HL-60/S4 treated with phorbol 12-myristate 13-acetate at 8.2 ng/mL for 4 days and 3 days (cell line): ENCODE measurements around the gene SCNN1A.
"Not testable (repeated sequence)": the region's sequence is repeated elsewhere in the genome, so short reads cannot be mapped to it uniquely, and the experiment has no call there.

Experiments
- in situ Hi-C: fragments of 300-500 bp; cut with MboI; formaldehyde crosslinking; loops from 2 replicates; pipeline ENCODE4 v1.15.0; 2022; ENCODE audit warnings: low sequenced_read_pairs

SCNN1A gene

GRCh38 chr12:6351622-6352021 is 23.7 kb downstream of the SCNN1A start:
- in situ Hi-C loops: no loop called here

GRCh38 chr12:6347367-6348338 is 27.7 kb downstream of the SCNN1A start:
- in situ Hi-C loops: no loop called here

- in situ Hi-C loops: no loop called here
These were observed 28.4 kb downstream of the SCNN1A start for GRCh38 chr12:6346942-6347341.

GRCh38 chr12:6346235-6346832 is 29.0 kb downstream of the SCNN1A start:
- in situ Hi-C loops: no loop called here

GRCh38 chr12:6345319-6346091 is 29.9 kb downstream of the SCNN1A start:
- in situ Hi-C loops: no loop called here

- in situ Hi-C loops: not testable (repeated sequence)
These were observed 31.2 kb downstream of the SCNN1A start for GRCh38 chr12:6344101-6344660.

- in situ Hi-C loops: no loop called here
These were observed 31.8 kb downstream of the SCNN1A start for GRCh38 chr12:6343518-6343917.

GRCh38 chr12:6342140-6342889 is 33.0 kb downstream of the SCNN1A start:
- in situ Hi-C loops: no loop called here

- in situ Hi-C loops: no loop called here
These were observed 33.8 kb downstream of the SCNN1A start, which contains the start of gene TNFRSF1A for GRCh38 chr12:6341417-6342139. Gene TNFRSF1A, minus strand, starts transcription at chr12:6342076. Its CDS starts 262 bp downstream, at chr12:6341814.

- in situ Hi-C loops: no loop called here
These were observed 34.5 kb downstream of the SCNN1A start for GRCh38 chr12:6340745-6341416.

GRCh38 chr12:6340032-6340638 is 35.2 kb downstream of the SCNN1A start:
- in situ Hi-C loops: no loop called here

GRCh38 chr12:6338955-6339354 is 36.4 kb downstream of the SCNN1A start:
- in situ Hi-C loops: no loop called here

- in situ Hi-C loops: not testable (repeated sequence)
These were observed 36.8 kb downstream of the SCNN1A start for GRCh38 chr12:6338536-6338935.

- in situ Hi-C loops: no loop called here
These were observed 37.4 kb downstream of the SCNN1A start for GRCh38 chr12:6337958-6338433.

GRCh38 chr12:6336889-6337853 is 38.2 kb downstream of the SCNN1A start:
- in situ Hi-C loops: no loop called here

GRCh38 chr12:6336079-6336888 is 39.1 kb downstream of the SCNN1A start:
- in situ Hi-C loops: no loop called here
